GM19324 (cell line): ENCODE measurements around the gene LMO1.

Source experiments
- ATAC-seq: cut with Tn5 transposase; IDR thresholded peaks from one replicate; pipeline ENCODE4 v1.9.1; 2021; ENCODE audit warnings: mild to moderate bottlenecking, moderate library complexity; ENCODE audit not compliant: unreplicated experiment, low FRiP score

LMO1 gene

DNA sequence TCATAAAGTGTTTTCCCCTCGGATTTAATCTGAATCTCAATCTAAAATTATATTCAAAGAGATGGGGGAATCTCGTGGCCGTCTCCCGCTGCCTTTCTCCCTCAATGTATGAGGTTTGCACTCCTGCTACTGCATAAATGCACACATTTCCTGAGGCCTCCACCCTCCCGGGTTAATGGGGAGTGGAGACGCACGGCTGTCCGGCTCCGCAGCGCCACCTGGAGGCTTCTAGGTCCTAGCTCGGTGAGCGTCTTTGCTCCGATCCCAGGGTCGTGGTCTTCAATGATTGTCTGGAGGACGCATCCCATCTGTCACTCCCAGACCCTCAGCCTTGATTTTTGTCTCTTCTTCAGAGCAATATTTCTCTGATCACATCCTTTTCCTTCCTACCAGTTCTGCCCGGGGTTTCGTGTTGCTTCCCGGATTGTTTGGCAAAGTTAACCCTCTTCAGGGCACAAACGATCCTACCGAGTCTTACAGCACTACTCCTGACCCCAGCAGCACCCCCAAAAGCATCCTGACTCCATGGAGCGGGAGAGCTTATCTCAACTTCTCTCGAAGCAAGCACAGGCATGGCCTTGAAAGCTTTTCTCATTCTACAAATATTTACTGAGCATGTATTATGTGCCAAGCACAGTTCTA is at the start of gene LMO1:
Gene LMO1 (minus strand): TSS at position 110 of the 642 bp plus-strand sequence. CDS start 516 bp downstream, outside the sequence.
- peak; percentile 67 for ATAC-seq

DNA sequence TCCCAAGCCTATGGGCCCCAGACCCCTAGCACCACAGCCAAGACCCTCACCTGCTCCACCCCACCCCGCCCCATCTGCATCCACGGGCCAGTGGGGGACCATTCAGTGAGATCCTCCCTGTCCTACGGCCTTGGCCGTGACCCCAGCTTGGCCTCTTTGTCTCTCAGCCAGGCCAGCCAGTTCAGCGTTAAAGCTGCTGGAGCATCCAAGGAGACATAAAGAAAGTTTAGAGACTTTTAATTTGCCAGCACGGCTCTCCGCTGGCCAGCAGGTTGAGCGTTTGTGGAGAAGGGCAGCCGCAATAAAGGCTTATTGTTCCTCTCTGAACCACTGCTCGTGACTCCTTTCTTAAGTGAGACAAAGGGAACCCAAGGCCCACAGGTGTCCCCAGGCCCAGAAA is 49.3 kb upstream of the LMO1 start:
- no peak for ATAC-seq

DNA sequence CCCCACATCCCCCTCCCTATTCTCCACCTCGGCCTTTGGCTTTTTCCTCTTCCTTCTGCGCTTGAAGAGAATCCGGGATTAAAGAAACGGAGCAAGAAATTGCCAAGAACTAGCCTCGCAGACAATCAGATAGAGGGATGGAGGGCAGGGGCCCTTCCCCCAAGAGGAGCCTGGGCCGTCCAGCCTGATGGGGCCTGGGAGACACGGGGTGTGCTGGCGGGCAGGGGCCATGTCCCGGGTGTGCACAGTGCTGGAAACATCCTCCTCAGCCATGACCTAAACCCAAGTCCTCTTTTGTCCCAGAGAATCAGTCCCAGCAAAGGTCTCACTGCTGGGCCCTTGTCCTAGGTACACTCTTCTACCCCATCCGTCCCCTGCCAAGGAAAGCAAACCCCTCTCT is 47.7 kb upstream of the LMO1 start:
- ATAC-seq = no peak

DNA sequence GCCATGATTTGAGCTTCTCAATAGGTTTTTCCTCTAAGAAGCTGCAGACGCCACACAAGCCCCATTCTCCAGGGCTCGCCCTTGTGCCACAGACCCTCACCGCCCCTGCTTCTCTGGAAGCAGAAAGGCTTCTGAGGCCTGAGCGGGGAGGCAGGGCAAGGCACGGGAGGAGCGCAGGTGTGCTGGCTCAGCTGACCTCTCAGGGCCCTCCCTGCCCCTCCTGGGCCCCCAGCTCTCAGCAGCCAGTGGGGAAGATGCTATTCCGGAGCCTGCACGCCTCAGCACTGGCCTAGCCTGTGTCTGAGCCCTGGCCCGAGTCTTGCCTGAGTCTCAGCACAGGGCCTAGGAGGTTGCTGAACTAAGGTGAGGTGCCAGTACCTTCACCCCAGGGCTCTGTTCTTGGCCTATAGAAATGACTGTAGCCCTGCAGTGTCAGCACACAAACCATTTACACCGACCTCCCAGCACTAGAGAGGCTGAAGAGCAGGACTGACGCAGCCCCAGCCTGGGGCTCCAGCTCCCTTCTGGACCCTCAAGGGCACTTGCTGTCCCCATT is 47.1 kb upstream of the LMO1 start:
- ATAC-seq = no peak

DNA sequence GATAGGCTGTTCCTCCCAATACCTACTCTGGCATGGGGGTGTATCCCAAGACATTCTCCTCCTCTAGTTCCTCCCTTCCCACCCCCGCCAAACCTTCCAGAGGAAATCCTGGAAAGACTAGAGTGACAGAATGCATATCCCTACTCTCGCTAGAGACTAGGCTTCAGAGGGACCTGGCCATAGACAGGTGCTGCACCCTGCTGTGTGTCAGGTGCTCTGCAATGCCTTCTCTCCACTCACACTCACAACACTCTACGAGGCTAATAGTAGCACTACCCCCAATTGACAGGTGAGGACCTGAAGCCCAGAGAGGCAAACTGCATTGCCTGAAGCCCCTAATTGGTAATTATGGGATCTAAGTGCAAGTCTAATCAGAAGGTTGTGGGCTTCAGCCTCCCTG is 46.2 kb upstream of the LMO1 start:
- ATAC-seq = no peak

DNA sequence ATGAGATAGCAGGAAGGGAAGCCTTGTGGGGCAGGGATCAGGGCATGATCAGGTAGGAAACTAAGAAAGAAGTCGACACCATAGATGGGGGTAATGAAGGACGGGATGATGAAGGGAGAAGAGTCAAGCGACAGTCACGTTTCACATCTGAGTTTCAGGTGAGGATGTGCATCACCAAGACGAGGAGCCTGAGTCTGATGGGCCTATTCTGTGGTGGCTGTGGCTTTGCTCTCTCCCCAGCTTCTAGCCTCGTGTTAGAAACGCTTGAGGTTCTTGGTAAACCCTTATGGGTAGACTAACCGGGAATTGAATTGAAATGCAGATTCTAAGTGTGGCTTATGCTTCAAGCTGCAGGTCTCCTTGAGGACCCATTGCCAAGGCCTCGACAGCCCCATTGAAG is 45.6 kb upstream of the LMO1 start:
- ATAC-seq = no peak

DNA sequence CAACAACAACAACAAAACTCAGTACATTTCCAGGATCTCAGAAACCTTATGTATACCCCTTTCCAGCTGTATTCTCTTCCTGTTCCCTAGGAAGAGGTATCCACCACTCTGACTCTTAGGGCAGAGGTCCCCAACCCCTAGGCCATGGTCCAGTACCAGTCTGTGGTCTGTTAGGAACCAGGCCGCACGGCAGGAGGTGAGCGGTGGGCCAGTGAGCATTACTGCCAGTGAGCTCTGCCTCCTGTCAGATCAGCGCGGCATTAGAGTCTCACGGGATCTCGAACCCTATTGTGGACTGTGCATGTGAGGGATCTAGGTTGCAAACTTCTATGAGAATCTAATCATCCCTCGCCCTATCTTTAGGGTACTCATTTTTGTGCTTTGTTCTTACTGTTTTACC is 43.9 kb upstream of the LMO1 start:
- ATAC-seq = no peak

DNA sequence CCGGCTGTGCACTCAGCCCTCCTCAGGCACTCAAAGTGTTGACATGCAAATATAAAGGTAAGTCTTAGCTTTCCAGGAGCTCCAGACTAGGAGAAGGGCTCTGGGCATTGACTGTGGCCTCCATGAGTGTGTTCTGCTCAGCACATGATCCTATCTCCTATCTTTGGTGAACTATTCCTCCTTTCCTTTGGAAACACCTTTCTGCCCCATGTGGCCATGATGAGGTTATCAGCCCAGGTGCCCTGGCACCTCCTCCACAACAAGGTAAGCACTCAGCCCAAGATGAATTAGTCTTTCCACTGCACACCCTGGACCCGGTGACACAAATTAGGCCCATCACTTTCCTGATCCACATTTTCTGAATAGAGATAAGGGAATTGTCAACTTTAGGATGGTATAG is 37.9 kb upstream of the LMO1 start:
- no peak for ATAC-seq

DNA sequence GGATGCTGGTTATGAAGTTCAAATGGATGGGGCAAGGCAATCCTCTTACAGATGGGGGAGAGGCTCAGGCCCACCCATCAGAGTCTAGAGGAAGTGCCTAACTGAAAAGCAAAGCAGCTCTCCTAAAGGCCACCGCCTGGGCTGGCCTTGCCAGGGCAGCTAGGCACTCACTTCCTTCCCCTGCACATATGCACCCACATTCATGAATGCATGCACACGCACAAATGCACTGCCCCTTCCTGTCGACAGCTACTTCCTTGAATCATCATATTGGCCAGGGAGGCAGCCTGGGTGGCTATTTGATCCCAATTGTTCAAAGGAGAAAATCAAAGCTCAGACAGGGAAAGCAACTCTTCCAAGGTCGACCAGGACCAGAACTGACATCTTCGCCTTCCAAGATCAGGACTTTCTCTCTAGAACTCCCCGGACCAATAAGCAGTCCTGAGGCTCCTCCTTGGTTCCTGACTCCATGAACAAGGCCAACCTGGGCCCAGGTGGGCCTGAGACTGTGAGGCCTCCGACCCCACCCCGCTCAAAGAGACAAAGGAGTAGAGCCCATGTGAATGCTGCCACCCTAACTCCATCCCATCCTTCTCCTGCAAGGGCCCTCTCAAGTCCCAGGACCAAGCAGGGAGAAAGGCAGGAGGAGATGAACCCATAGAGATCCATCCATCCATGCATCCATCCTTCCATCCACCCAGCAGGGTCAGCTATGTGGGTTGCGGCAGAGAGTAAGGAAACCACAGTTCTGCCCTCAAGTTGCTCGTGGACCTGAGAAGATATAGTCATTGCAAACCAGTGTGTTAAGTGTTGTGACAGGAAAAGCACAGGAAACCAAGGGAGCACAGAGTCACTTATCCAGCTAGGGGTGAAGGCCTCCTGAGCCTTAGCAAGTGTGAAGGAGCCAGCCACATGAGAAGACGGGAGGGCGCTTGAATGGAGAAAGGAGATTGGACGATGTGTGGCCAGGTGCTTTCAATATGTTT is 35.4 kb upstream of the LMO1 start:
- no peak for ATAC-seq

DNA sequence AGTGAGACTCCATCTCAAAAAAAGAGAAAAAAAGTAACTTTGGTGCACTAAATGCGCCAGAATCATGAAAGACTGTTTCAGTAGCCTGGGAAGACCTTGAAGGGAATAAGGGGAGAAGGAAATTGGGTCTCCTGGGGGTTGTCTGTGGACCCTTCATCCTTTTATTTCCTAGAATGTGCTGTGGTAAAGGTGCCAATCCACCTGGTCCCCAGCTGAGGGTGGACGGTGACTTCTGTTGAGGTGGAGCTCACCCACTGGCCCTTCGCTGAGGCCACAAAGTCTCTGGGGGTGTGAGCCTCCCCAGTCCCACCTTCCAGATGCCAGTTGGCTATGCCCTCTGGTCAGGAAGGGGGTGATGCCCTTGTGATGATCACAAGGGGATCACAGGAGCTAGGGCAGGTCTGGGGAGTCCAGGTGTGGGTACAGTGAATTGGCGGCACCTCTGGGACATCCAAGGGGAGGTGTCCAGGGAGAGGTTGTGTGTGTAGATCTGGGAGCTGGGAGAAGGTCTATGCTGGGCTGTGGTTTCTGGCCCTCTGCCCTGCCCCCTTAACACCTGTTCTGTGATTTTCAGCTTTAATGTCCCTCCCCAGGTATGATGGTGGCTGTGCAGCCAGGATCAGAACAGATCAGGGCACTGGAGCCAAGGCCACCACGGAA is 34.2 kb upstream of the LMO1 start:
- ATAC-seq = no peak

DNA sequence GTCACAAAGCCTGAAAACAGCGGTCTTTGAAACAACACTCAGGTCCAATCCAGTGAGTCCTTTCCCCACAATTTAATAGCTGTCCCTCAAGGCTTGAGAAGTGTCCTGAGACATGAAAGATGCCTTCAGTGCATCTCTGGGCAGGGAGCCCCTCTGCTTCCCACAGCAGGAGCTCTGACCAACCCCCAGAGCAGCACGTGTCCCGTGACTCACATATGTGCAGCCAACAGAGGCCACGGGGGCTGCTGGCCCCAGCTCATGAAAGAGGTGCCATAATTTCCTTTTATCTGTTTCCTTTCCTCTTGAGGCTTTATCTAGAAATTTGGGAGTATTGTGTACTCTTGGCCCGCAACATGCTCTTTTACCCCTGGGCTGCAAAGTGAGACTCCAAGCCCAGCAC is 33.2 kb upstream of the LMO1 start:
- no peak for ATAC-seq

DNA sequence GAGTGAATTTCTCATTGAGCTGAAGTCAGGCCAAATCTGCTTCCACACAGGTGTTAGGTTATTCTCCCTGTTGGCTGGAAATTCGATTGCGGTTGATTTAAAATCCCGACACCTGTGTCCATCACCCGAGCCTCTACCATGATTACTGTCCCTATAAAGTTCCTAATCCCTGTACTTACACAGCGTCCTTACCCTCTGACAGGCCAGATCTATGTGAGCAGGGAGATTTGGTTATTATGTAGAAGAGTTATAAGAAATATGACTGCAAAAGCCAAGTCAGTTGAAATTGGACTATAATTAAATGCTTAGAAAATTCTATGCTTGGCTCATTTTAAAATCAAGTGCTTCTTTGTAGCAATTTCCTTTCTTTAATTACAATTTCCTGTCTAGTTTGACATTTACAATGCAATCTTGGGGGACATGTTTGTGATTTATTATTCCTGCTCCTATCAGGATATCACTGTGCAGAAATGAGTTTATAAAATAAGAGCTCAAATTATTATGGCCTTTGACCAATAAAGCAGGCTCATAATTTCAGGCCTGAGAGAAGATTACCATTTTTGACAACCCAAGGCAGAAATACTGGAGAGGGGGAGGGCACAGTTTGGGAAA is 32.5 kb upstream of the LMO1 start:
- no peak for ATAC-seq

DNA sequence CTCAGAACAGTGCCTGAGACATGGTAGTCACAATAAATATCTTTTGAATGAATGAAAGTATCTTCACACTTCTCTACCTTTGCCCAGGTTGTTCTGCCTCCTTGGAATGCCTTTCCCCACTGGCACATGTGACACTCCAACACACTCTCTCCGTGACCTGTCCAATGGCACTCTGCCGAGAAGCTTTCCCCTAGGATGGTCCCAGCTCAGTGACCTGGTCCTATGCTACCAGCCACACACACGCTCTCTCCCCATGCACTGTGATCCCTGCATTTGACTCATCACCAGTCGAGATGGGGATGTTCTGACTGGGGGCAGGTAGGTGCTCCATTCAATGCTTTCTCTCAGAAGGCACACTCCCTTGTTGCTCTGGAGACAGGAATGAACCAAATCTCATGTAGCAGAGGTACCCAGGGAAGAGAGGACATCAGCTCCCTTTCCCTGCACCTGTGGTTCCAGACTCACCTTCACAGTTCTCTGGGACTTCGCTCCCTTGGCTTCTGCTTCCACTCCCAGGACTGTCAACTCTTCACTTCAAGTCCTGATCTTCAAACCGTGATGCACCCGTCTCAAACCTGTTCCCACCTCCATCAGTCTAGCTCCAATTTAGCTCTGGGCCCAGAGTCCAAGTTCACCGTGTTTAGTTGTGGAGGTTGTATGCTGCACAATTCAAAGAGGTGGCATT is 30.7 kb upstream of the LMO1 start:
- ATAC-seq = no peak

DNA sequence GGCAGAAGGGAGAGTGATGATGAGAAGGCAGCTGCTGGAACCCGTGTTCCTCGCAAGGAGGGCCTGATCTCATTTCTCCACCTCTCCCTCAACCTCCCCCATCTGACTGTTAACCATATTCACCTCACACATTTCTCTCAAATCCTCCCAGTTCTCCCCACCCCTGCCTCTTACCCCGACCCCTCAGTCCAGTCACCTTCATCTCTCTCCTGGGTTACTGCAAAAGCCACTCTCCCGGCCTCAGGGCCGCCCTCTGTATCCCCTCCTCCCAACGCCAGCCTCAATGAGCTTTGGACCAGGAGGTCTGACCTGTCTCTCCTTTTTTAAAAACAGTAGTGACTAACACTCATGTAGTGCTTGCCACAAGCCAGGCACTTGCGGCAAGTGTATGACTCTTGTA is 29.5 kb upstream of the LMO1 start:
- ATAC-seq = no peak

DNA sequence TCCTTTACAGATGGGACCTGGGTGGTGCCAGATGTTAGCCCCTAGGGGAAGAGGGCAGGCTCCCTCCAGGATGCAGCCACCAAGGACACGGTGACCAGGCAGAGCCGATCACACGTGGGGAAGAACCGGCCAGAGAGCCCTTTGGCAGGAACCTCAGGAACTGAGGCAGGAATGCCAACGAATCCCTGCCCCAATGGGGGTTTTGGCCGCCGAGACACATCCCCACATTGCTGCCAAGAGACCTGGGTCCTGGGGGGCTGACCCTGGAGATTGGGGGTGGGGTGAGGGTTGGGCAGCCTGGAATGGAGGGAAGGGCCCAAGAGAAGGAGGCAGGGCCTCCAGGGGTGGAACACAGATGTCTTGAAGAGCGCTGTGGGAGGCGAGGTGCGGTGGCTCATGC is 28.7 kb upstream of the LMO1 start:
- no peak for ATAC-seq

DNA sequence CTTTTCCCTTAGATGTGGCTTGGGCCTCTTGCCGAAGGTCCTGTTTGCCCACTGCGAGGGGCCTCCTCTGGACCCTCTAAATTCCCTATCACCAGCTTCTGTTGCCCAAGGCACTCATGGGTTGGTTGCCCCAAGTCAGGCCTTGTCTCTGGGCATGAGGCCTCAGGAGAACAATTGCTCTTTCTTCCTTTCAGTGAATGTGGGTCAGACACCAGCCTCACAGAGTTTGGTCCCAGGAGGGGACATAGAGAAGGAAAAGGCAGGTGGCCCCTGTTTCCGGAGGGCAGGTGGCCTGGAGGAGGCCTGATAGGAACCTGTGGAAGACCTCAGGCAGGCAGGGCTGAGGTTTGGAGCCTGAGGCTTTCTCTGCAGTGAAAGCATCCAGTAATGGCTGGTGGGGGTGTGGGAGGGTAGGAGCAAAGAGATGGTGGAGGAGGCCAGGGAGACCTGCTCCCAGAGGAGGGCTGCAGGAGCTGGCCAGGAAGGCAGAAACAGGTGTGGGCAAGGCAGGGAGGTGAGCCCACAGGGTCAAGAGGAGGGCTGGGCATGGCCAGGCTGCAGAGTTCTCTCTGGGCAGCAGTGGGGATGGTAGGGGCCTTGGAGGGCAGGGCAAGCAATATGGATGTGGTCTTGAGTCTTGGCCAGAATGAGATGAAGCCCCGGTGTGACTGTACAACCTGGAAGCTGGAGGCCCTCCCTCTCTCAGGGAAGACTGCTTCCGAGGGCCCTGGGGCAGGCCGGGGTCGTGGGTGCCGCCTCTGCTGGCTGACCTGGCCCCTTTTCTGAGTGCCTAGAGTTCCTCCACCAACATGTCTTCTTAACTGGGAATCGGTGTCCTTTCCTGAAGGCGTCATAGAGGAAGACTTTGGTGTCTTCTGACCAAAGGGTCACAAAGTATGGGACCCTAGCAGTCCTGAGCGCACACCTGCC is 28.0 kb upstream of the LMO1 start:
- ATAC-seq = no peak

DNA sequence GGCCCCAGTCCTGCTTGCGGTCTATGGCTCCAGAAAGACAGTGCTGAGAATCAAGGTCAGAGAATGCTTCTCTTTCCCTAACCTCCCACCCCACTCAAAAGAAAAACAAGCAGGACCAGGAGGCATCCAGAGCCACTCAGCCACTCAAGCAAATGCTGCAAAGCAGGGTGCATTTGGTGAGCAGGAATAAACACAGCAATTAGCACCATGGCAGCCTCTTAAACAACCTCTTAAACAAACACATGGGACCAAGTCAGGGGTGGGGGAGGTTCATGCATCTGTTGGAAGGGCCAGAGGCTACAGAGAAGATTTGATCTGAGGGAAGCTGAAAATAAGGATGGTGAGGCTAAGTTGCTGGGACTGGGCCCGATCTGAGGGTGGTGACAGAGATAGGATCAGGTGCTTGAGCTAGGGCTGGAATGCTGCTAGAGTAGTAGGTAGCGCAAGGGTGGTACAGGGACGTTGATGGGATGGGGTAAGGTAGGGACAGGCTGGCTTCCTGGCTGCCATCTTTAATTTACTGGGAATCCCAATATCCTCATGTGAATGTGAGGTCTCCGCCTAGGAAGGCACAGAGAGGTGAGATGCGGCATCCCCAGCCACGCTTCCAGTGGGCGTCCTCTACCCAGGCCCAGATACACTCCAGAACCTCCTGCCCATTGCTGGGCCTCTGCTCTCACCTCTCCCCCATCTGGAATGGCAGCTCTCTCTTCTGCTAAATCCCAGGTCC is 26.6 kb upstream of the LMO1 start:
- ATAC-seq = no peak

DNA sequence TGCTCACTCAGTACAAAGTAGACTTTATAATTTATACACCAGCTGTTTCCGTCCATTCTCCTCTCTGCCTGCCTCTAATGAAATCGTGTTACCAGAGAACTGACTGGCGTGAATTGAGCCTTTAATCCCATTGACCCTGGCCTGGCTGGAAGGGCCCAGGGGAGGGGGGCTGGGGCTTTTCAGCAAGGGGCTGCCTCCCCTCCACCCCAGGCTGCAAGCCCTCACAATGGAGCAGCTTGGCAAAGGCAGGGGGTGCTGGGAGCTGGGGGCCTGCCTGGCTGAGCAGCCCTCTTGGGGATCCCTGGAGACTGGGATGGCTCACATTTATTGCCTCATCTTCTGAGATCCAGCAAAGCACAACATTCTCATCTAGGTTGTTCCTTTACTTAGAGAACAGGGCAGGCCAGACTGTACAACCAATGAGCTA is 25.8 kb upstream of the LMO1 start:
- ATAC-seq = no peak
